ENCODE results near the gene THBS3. TPM values are rescaled to one million over a fixed set of nuclear protein-coding genes. Genes with fewer than 3 reads are reported as not detected.

The THBS3 gene
- total and polyA plus RNA-seq, 9 of the 15 experiments (the other 6 are each of a cell fraction or from before 2014, with no cell fraction given) = 0.59 to 8.3 (median 3.2) TPM

DNA sequence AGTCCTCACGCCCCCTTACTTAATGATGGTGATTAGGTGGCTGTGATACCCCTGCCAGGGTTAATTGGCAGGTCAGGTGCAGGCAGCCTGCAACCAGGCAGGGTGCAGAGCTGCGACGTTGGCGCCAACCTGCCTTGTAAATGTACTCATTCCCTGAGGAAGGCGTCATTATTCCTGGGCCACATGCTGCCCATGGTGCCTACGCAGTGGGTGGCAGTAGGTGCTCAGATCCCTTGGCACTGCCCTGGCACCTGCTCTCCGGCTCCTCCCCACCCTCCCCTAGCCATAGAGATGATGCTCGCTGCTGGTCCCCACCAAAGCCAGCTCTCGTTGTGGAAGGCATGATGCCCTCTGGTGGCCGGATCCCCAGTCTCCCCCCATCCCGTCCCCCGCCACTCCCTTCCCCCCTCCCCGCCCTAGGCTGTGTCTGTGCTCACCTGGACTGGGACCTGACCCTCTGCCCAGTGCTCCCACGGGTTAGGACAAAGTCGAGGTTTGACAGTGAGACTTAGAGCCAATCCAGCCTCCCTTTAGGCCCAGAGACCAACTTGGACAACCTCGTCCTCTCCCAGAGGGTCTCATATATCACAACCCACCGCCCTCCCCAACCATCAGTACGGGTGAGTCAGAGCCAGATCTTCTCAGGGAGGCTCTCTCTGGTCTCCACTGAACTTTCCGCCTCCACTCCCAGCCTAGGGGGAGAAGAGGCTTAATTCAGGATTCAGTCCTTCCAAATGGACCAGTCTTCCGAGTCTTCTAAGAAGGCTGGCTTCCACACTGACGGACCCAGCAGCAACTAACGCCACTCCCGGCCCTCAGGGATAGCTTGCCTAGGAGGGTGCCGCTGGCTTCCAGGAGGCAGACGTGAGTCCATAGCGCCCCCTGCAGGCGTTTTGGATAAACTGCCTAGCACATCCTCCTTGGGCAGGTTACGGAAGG lies 40.3 kb downstream of the THBS3 start (continued):
- TF ChIP-seq, protein P1, sequence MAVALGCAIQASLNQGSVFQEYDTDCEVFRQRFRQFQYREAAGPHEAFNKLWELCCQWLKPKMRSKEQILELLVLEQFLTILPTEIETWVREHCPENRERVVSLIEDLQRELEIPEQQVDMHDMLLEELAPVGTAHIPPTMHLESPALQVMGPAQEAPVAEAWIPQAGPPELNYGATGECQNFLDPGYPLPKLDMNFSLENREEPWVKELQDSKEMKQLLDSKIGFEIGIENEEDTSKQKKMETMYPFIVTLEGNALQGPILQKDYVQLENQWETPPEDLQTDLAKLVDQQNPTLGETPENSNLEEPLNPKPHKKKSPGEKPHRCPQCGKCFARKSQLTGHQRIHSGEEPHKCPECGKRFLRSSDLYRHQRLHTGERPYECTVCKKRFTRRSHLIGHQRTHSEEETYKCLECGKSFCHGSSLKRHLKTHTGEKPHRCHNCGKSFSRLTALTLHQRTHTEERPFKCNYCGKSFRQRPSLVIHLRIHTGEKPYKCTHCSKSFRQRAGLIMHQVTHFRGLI (CRISPR knock-in tag; IDR thresholded peaks at IDR 0.05) = no peak
- TF ChIP-seq ZNF282 (CRISPR knock-in tag; IDR thresholded peaks at IDR 0.05) = no peak
- TF ChIP-seq ZC3H8 (IDR thresholded peaks at IDR 0.05) = no peak
- TF ChIP-seq ETV6 (IDR thresholded peaks at IDR 0.05; ENCODE audit: borderline replicate concordance in 1 of 2, low read depth in 2 of 2, low read length in 1 of 2) = no peak
- TF ChIP-seq ETV6 (CRISPR knock-in tag; IDR thresholded peaks at IDR 0.05; ENCODE audit: borderline replicate concordance) = no peak
- TF ChIP-seq, protein P2, sequence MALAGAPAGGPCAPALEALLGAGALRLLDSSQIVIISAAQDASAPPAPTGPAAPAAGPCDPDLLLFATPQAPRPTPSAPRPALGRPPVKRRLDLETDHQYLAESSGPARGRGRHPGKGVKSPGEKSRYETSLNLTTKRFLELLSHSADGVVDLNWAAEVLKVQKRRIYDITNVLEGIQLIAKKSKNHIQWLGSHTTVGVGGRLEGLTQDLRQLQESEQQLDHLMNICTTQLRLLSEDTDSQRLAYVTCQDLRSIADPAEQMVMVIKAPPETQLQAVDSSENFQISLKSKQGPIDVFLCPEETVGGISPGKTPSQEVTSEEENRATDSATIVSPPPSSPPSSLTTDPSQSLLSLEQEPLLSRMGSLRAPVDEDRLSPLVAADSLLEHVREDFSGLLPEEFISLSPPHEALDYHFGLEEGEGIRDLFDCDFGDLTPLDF (CRISPR knock-in tag; IDR thresholded peaks at IDR 0.05) = no peak
- TF ChIP-seq, protein P3, sequence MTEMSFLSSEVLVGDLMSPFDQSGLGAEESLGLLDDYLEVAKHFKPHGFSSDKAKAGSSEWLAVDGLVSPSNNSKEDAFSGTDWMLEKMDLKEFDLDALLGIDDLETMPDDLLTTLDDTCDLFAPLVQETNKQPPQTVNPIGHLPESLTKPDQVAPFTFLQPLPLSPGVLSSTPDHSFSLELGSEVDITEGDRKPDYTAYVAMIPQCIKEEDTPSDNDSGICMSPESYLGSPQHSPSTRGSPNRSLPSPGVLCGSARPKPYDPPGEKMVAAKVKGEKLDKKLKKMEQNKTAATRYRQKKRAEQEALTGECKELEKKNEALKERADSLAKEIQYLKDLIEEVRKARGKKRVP (CRISPR knock-in tag; IDR thresholded peaks at IDR 0.05) = no peak
- TF ChIP-seq PHTF2 (CRISPR knock-in tag; IDR thresholded peaks at IDR 0.05) = no peak
- no peak for TF ChIP-seq MYBL2 (IDR thresholded peaks at IDR 0.05; ENCODE audit: low read depth)
- no peak for TF ChIP-seq MYBL2 (CRISPR knock-in tag; IDR thresholded peaks at IDR 0.05; ENCODE audit: borderline replicate concordance)
- no peak for TF ChIP-seq ZSCAN32 (CRISPR knock-in tag; IDR thresholded peaks at IDR 0.05)
- TF ChIP-seq, protein P4, sequence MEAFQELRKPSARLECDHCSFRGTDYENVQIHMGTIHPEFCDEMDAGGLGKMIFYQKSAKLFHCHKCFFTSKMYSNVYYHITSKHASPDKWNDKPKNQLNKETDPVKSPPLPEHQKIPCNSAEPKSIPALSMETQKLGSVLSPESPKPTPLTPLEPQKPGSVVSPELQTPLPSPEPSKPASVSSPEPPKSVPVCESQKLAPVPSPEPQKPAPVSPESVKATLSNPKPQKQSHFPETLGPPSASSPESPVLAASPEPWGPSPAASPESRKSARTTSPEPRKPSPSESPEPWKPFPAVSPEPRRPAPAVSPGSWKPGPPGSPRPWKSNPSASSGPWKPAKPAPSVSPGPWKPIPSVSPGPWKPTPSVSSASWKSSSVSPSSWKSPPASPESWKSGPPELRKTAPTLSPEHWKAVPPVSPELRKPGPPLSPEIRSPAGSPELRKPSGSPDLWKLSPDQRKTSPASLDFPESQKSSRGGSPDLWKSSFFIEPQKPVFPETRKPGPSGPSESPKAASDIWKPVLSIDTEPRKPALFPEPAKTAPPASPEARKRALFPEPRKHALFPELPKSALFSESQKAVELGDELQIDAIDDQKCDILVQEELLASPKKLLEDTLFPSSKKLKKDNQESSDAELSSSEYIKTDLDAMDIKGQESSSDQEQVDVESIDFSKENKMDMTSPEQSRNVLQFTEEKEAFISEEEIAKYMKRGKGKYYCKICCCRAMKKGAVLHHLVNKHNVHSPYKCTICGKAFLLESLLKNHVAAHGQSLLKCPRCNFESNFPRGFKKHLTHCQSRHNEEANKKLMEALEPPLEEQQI (IDR thresholded peaks at IDR 0.05) = no peak
- TF ChIP-seq FOSL1 (tag; conservative IDR thresholded peaks at IDR 0.05) = peak; percentile 45; the same call in 1 of the 2 replicates
- TF ChIP-seq POLR3G (IDR thresholded peaks at IDR 0.05; ENCODE audit: extremely low read depth, insufficient read length, insufficient replicate concordance) = no peak
- no peak for TF ChIP-seq TFAM (CRISPR knock-in tag; conservative IDR thresholded peaks at IDR 0.05)
- TF ChIP-seq SMAD3 (CRISPR knock-in tag; conservative IDR thresholded peaks at IDR 0.05) = no peak
- TF ChIP-seq, protein P5, sequence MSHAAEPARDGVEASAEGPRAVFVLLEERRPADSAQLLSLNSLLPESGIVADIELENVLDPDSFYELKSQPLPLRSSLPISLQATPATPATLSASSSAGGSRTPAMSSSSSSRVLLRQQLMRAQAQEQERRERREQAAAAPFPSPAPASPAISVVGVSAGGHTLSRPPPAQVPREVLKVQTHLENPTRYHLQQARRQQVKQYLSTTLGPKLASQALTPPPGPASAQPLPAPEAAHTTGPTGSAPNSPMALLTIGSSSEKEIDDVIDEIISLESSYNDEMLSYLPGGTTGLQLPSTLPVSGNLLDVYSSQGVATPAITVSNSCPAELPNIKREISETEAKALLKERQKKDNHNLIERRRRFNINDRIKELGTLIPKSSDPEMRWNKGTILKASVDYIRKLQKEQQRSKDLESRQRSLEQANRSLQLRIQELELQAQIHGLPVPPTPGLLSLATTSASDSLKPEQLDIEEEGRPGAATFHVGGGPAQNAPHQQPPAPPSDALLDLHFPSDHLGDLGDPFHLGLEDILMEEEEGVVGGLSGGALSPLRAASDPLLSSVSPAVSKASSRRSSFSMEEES (CRISPR knock-in tag; IDR thresholded peaks at IDR 0.05) = no peak
- 0 out of 2 replicates have a peak, but pooled peaks have one; percentile 22 for TF ChIP-seq MAFK (IDR thresholded peaks at IDR 0.05; ENCODE audit: low read length)
- no peak for TF ChIP-seq ETS2 (tag; IDR thresholded peaks at IDR 0.05; ENCODE audit: borderline replicate concordance, poor library complexity, severe bottlenecking)
- no peak for TF ChIP-seq CCAR2 (IDR thresholded peaks at IDR 0.05; ENCODE audit: low read depth, low read length)
